Kidney (tissue), 14 donors: Measurements from ENCODE around the gene GATC. TPM values are rescaled to one million over a fixed set of nuclear protein-coding genes. Genes with fewer than 3 reads are reported as not detected.

Experiments
- DNase-seq, 5 donors: peaks; one replicate each; pipeline ENCODE4 v3.0.0-alpha.2; 2013 to 2020
- FAIRE-seq: peaks from 2 replicates; lab custom pipeline; 2012; peaks lifted over from hg19 to GRCh38; lab: Jason Lieb, UNC
- H3K27ac ChIP-seq, 2 donors: one replicate each; pipeline ENCODE4 v1.7.0; 2013; ENCODE audit warnings: low read depth in 2 of 2, low read length in 2 of 2, inconsistent platforms in 1 of 2
- H3K27me3 ChIP-seq: one replicate; pipeline ENCODE4 v1.7.1; 2013; ENCODE audit warnings: low read length, inconsistent platforms; ENCODE audit not compliant: control insufficient read depth, insufficient read depth
- H3K36me3 ChIP-seq, 3 donors: one replicate each; pipeline versions ENCODE4 v1.7.0 to v1.7.1; 2013; ENCODE audit warnings: low read length in 3 of 3, control low read depth in 1 of 3, inconsistent platforms in 1 of 3; ENCODE audit not compliant: insufficient read depth in 3 of 3, control insufficient read depth in 2 of 3
- H3K4me1 ChIP-seq, 3 donors: one replicate each; pipeline versions ENCODE4 v1.7.0 to v1.7.1; 2013; ENCODE audit warnings: low read length in 3 of 3, inconsistent platforms in 1 of 3, low read depth in 1 of 3; ENCODE audit not compliant: control insufficient read depth in 2 of 3, insufficient read depth in 2 of 3
- H3K4me3 ChIP-seq, 3 donors: one replicate each; pipeline versions ENCODE4 v1.7.0 to v1.8.1; 2013; ENCODE audit warnings: low read length in 3 of 3, control low read depth in 1 of 3, inconsistent platforms in 1 of 3
- H3K9ac ChIP-seq, 3 donors: one replicate each; pipeline versions ENCODE4 v1.7.0 to v1.7.1; 2013; ENCODE audit warnings: low read length in 3 of 3, control low read depth in 1 of 3, inconsistent platforms in 1 of 3
- H3K9me3 ChIP-seq, 3 donors: one replicate each; pipeline versions ENCODE4 v1.7.0 to v1.7.1; 2013; ENCODE audit warnings: low read length in 3 of 3, control low read depth in 1 of 3, inconsistent platforms in 1 of 3; ENCODE audit not compliant: control insufficient read depth in 2 of 3, insufficient read depth in 1 of 3
- intact Hi-C: fragments of 100-400 bp; cut with DNase I; formaldehyde crosslinking; loops from one replicate; pipeline ENCODE4 v1.11.1; 2022
- polyA plus RNA-seq: library from polyadenylated mRNA; stranded (reverse); fragments of 350-450 nt; fragmentation: Illumina TruSeq; extraction: RNeasy Lipid Tissue Mini Kit (QIAGEN cat#74804); gene quantifications from one replicate; pipeline ENCODE4 v1.2.3, GENCODE V29; 2014; ENCODE audit warnings: low read depth, low replicate concordance; ENCODE audit not compliant: insufficient read depth
- total RNA-seq: library from RNA; stranded (reverse); fragmentation: NEBNext Ultra II Directional; extraction: Animal tissue kit (Norgen Biotek cat#: 25700); gene quantifications from one replicate; pipeline ENCODE4 v1.2.1, GENCODE V29; 2021
- TF ChIP-seq, protein P1 (sequence below): IDR thresholded peaks from 3 replicates; pipeline ENCODE4 v1.5.1; 2012; ENCODE audit warnings: mild to moderate bottlenecking, moderate library complexity, borderline replicate concordance; ENCODE audit not compliant: insufficient read depth; ENCODE audit errors: extremely low read depth
- donor health status: control.
- donor health status: control.
- donor health status: control.
- donor health status: control.
- donor health status: control.
- donor health status: DM: yes; HTN: yes; CAD: no.
- donor health status: Normal renal cell carcinoma (clear cell type).

The GATC gene
- total and polyA plus RNA-seq, 2 donors from 2014 or later, result 13.7 to 39.4 TPM

DNA sequence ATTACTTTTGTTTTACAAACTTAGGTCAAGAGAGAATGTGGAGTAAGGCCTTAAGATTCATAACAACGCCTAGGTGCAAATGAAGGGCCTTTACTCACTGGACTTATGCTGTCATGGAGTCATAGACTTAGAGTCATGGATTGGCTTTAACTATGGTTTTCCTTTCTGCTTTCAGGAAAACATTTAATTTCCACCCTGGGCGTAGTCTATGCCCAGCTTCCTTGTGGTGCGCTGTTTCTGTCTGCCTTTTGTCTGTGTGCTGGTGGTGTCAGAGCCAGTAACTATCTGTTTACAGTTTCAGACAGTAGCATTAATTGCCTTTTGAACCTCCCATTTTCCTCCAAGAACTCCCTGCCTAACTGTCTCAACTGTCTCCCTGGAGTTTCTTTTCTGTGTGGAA is 40.2 kb upstream of the GATC start:
- no peak overlapping the region for H3K4me3 ChIP-seq
- H3K9me3 ChIP-seq, result no peaks in the 10 kb centered on the region
- no peaks in the 10 kb centered on the region for H3K27me3 ChIP-seq
- no peaks in the 10 kb centered on the region for H3K36me3 ChIP-seq
- no peak for FAIRE-seq
- TF ChIP-seq, protein P1, sequence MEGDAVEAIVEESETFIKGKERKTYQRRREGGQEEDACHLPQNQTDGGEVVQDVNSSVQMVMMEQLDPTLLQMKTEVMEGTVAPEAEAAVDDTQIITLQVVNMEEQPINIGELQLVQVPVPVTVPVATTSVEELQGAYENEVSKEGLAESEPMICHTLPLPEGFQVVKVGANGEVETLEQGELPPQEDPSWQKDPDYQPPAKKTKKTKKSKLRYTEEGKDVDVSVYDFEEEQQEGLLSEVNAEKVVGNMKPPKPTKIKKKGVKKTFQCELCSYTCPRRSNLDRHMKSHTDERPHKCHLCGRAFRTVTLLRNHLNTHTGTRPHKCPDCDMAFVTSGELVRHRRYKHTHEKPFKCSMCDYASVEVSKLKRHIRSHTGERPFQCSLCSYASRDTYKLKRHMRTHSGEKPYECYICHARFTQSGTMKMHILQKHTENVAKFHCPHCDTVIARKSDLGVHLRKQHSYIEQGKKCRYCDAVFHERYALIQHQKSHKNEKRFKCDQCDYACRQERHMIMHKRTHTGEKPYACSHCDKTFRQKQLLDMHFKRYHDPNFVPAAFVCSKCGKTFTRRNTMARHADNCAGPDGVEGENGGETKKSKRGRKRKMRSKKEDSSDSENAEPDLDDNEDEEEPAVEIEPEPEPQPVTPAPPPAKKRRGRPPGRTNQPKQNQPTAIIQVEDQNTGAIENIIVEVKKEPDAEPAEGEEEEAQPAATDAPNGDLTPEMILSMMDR, result no peak
- intact Hi-C loops, result no loop called here
- no peak overlapping the region for H3K9ac ChIP-seq
- H3K4me1 ChIP-seq, result no peaks in the 10 kb centered on the region
- peak in 1 of 5 donors; percentile 30 for DNase-seq
- H3K27ac ChIP-seq, result no peak overlapping the region

DNA sequence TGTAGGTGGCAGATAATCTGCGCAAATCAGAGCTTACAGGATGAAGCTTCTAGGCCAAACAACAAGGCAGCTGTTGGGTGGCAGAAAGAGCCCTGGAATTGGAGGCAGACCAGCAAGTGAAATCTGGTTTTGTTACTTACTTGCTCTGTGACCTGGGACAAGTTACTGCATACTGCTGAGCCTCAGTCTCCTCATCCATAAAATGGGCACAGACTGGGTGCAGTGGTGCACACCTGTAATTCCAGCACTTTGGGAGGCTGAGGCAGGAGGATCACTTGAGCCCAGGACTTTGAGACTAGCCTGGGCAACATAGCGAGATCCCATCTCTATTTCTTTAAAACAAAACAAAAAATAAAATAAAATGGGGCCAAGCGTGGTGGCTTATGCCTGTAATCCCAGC is 39.7 kb upstream of the GATC start:
- no peak overlapping the region for H3K27ac ChIP-seq
- H3K4me3 ChIP-seq, result no peak overlapping the region
- intact Hi-C loops, result no loop called here
- no peaks in the 10 kb centered on the region for H3K27me3 ChIP-seq
- FAIRE-seq (no peak), DNase-seq (no peak)
- TF ChIP-seq, protein P1, result no peak
- no peaks in the 10 kb centered on the region for H3K4me1 ChIP-seq
- H3K9me3 ChIP-seq, result no peaks in the 10 kb centered on the region
- H3K9ac ChIP-seq, result no peak overlapping the region
- H3K36me3 ChIP-seq, result no peaks in the 10 kb centered on the region

DNA sequence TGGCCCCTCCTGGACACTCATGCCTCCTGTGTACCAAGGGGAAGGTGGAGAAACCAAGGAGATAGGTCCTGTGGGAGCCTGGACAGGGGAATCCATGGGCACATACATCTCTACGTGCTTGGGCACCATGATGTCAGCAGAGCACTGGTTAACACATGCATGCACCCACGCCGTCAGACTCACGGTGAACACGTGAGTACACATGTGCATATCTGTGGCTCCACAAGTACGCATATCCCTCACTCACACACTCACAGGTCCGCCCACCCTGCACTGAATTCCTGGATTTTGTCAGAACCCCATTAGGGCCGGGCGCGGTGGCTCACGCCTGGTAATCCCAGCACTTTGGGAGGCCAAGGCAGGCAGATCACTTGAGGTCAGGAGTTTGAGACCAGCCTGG is 37.5 kb upstream of the GATC start:
- H3K4me3 ChIP-seq, result no peak overlapping the region
- no peak for DNase-seq
- no peak overlapping the region for H3K27ac ChIP-seq
- H3K36me3 ChIP-seq, result no peaks in the 10 kb centered on the region
- TF ChIP-seq, protein P1, result no peak
- no peaks in the 10 kb centered on the region for H3K9me3 ChIP-seq
- intact Hi-C loops, result no loop called here
- H3K4me1 ChIP-seq, result no peaks in the 10 kb centered on the region
- FAIRE-seq, result no peak
- no peak overlapping the region for H3K9ac ChIP-seq
- H3K27me3 ChIP-seq, result no peaks in the 10 kb centered on the region

DNA sequence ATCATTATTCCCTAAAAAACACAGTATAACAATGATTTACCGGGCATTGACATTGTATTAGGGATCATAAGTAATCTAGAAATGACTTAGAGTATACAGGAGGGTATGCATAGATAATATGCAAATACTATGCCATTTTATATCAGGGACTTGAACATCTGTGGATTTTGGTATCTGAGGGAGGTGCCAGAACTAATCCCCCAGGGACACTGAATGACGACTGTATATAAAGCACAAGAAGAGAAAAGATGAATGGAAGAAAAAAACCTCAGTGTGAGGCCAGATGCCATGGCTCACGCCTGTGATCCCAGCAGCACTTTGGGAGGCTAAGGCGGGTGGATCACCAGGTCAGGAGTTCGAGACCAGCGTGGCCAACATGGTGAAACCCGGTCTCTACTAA is 33.8 kb upstream of the GATC start:
- H3K4me1 ChIP-seq, result no peaks in the 10 kb centered on the region
- no peak overlapping the region for H3K27ac ChIP-seq
- no peak overlapping the region for H3K9ac ChIP-seq
- no peaks in the 10 kb centered on the region for H3K9me3 ChIP-seq
- intact Hi-C loops, result no loop called here
- TF ChIP-seq, protein P1, result no peak
- H3K36me3 ChIP-seq, result no peaks in the 10 kb centered on the region
- no peak overlapping the region for H3K4me3 ChIP-seq
- DNase-seq (no peak), FAIRE-seq (no peak)
- H3K27me3 ChIP-seq, result no peaks in the 10 kb centered on the region
